Erythroblast (primary cell): ENCODE data around the gene EDAR.

Experiments
- GATA1 ChIP-seq: IDR thresholded peaks from 2 replicates; pipeline ENCODE4 v1.6.1; 2011; ENCODE audit warnings: low read depth, mild to moderate bottlenecking, control low read depth, low read length, moderate library complexity
- POLR2A ChIP-seq: IDR thresholded peaks from 2 replicates; pipeline ENCODE4 v1.6.1; 2011; ENCODE audit warnings: mild to moderate bottlenecking, low read length

GRCh38 chr2:109014476-109014875 is 25.5 kb upstream of the EDAR start:
- TF ChIP-seq POLR2A (no peak), GATA1 (no peak)
